Fibroblast of mammary gland (primary cell): ENCODE data around the gene SSBP3.

Experiments used
- DNase-seq: peaks from one replicate; pipeline ENCODE4 v3.0.0-alpha.2; 2010; ENCODE audit warnings: low read depth
- H3K4me3 ChIP-seq: 2 replicates; pipeline ENCODE4 v1.5.1; 2011; ENCODE audit warnings: low read depth, mild to moderate bottlenecking, low read length, moderate library complexity; ENCODE audit not compliant: control insufficient read depth
- TF ChIP-seq, protein P1 (sequence below): conservative IDR thresholded peaks from 2 replicates; pipeline ENCODE4 v1.5.1; 2011; ENCODE audit warnings: low read depth, low read length, inconsistent platforms; ENCODE audit not compliant: control insufficient read depth, insufficient read depth

Gene SSBP3

DNA sequence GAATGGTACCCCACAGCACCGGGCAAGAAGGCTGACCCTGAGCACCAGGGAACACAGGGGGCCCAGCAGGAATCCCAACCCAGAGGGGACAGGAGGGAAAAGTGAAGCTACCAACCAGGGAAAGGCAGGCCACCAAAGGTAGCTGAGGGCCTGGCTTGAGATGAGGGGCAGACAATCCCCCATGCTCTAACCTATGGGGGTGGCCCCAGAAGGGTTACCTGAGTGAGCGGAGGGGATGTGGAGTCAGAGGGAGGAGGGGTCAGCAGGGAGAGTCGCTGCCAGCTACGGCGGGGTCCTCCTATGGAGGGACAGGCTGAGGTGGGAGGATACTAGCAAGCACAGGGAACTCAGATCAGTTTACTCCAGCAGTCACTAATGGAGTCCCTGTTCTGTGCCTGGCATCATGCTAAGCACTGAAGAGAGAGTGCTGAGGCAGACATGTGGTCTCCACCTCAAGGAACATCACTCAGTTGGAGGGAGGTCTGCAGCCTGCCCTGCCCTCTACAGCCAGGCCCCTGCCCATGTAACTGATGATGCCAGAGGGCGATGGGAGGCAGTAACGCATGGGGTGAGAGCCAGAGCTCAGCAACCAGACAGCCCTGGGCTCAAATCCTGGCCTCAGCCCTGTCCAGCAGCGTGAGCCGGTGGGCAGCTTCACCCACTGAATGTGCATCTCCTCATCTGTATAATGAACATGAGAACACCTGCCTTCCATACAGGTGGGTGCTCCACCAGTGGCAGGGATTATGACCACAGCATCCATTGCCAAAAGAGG, 227.7 kb downstream of the SSBP3 start:
- DNase-seq = no peak
- H3K4me3 ChIP-seq = no peak overlapping the region
- TF ChIP-seq, protein P1, sequence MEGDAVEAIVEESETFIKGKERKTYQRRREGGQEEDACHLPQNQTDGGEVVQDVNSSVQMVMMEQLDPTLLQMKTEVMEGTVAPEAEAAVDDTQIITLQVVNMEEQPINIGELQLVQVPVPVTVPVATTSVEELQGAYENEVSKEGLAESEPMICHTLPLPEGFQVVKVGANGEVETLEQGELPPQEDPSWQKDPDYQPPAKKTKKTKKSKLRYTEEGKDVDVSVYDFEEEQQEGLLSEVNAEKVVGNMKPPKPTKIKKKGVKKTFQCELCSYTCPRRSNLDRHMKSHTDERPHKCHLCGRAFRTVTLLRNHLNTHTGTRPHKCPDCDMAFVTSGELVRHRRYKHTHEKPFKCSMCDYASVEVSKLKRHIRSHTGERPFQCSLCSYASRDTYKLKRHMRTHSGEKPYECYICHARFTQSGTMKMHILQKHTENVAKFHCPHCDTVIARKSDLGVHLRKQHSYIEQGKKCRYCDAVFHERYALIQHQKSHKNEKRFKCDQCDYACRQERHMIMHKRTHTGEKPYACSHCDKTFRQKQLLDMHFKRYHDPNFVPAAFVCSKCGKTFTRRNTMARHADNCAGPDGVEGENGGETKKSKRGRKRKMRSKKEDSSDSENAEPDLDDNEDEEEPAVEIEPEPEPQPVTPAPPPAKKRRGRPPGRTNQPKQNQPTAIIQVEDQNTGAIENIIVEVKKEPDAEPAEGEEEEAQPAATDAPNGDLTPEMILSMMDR = no peak

- no peak for DNase-seq
- no peak overlapping the region for H3K4me3 ChIP-seq
- TF ChIP-seq, protein P1 = no peak
These were observed 228.5 kb downstream of the SSBP3 start for GRCh38 chr1:54177726-54178125.

DNA sequence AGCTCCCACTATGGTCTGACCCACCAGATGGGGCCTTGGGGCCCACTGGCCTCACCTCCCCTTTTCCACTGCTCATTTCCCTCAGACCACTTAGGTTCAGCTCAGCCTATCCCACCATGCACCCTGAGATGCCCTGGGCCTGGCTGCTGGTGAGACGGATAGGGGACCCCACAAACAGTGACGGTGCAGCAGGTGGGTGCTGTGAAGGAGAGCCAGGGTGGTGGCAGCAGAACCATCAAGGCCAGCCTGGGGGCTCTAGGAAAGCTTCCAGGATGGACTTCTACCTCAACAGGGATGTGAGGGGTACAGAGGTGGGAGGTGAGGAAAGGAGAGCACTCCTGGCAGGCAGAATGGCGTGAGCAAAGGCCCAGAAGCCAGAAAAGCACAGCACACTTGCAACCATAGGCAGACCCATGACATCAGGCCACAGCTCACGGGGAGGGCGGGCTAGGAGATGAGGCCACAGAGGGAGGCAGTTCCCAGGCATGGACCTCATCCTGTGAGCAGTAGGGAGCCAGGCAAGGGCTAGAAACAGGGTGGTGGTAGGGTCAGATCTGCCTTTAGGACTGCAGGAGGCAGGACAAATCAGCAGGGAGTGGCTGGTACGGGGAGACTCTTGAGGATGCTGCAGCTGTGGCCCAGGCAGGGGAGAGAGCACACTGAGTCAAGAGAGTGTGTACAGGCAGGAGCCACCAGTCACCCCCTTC, 229.4 kb downstream of the SSBP3 start:
- no peak overlapping the region for H3K4me3 ChIP-seq
- no peak for DNase-seq
- TF ChIP-seq, protein P1 = no peak
